Measurements from ENCODE around the gene DCDC1. TPM values are rescaled to one million over a fixed set of nuclear protein-coding genes. Genes with fewer than 3 reads are reported as not detected.

The DCDC1 gene
- total RNA-seq, 2 donors from 2014 or later, result not detected

DNA sequence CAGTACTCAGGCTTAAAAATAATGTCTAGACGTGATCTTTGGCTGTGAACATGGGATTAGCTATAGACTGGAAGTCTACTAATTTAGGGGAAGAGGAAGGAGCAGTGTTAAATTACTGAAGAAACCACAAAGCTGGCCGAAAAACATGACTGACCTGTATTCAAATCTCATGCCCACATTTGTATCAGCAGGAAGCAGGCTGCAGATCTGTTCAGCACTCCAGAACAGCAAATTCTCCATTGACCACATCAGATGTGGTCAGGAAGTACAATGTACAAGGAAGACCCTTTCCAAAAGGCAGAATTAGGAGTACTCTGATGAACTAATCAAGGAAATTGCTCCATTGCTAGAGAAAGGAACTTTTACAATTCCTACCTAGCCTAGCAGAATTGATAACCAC is 31.7 kb downstream of the DCDC1 start:
- TF ChIP-seq, protein P1, sequence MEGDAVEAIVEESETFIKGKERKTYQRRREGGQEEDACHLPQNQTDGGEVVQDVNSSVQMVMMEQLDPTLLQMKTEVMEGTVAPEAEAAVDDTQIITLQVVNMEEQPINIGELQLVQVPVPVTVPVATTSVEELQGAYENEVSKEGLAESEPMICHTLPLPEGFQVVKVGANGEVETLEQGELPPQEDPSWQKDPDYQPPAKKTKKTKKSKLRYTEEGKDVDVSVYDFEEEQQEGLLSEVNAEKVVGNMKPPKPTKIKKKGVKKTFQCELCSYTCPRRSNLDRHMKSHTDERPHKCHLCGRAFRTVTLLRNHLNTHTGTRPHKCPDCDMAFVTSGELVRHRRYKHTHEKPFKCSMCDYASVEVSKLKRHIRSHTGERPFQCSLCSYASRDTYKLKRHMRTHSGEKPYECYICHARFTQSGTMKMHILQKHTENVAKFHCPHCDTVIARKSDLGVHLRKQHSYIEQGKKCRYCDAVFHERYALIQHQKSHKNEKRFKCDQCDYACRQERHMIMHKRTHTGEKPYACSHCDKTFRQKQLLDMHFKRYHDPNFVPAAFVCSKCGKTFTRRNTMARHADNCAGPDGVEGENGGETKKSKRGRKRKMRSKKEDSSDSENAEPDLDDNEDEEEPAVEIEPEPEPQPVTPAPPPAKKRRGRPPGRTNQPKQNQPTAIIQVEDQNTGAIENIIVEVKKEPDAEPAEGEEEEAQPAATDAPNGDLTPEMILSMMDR (IDR thresholded peaks at IDR 0.05), result no peak
- H3K36me3 ChIP-seq, result no peaks in the 10 kb centered on the region

DNA sequence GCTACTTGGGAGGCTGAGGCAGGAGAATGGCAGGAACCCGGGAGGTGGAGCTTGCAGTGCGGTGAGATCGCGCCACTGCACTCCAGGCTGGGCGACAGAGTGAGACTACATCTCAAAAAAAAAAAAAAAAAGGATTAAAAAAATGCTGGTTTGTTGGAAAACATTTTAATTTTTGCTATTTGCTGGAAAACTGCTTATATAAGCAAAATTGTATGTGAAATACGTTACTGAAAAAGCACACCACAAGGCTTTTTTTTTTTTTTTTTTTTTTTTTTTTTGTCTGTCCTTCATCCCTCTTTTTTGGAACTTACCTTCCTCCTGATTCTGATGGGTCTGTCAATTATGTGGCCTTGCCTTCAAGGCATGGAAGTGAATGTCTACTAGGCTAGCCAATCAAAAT is 40.8 kb downstream of the DCDC1 start:
- no peak overlapping the region for H3K27ac ChIP-seq
- H3K9ac ChIP-seq (ENCODE audit: low read depth in 2 of 2, low read length in 2 of 2), result no peak overlapping the region
- intact Hi-C loops (cut with DNase I), result no loop called here
- no peaks in the 10 kb centered on the region for H3K9me3 ChIP-seq
- no peak overlapping the region for H3K4me3 ChIP-seq
- H3K4me1 ChIP-seq, result no peaks in the 10 kb centered on the region
- no peaks in the 10 kb centered on the region for H3K36me3 ChIP-seq
- TF ChIP-seq, protein P1 (IDR thresholded peaks at IDR 0.05), result no peak
- H3K27me3 ChIP-seq, result no peaks in the 10 kb centered on the region
- no peak for DNase-seq

More for the DNA sequence above, 31.7 kb downstream of the DCDC1 start:
- no peak overlapping the region for H3K9ac ChIP-seq (ENCODE audit: low read depth in 2 of 2, low read length in 2 of 2)
- no peaks in the 10 kb centered on the region for H3K9me3 ChIP-seq
- H3K4me1 ChIP-seq, result no peaks in the 10 kb centered on the region
- no peak for DNase-seq
- no peak overlapping the region for H3K27ac ChIP-seq
- no peaks in the 10 kb centered on the region for H3K27me3 ChIP-seq
- H3K4me3 ChIP-seq, result no peak overlapping the region
- intact Hi-C loops (cut with DNase I), result no loop called here

DNA sequence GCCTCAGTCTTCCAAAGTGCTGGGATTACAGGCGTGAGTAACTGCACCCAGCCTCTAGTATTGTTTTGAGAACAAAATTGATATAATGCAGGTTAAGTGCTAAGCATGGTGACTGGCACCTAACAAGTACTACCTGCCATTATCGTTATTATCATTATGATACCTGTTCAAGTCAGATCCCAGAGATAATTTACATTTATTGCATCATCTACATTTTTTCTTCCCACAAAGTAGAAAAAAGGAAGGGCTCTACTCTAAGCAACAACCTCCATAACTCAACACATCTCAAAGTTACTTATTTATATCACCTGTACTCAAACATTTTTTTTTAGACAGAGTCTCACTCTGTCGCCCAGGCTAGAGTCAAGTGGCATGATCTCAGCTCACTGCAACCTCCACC is 42.1 kb downstream of the DCDC1 start:
- no peak overlapping the region for H3K4me3 ChIP-seq
- DNase-seq, result no peak
- no peaks in the 10 kb centered on the region for H3K36me3 ChIP-seq
- no peaks in the 10 kb centered on the region for H3K9me3 ChIP-seq
- TF ChIP-seq, protein P1 (IDR thresholded peaks at IDR 0.05), result no peak
- intact Hi-C loops (cut with DNase I), result no loop called here
- no peaks in the 10 kb centered on the region for H3K27me3 ChIP-seq
- no peak overlapping the region for H3K9ac ChIP-seq (ENCODE audit: low read depth in 2 of 2, low read length in 2 of 2)
- H3K27ac ChIP-seq, result no peak overlapping the region
- no peaks in the 10 kb centered on the region for H3K4me1 ChIP-seq

DNA sequence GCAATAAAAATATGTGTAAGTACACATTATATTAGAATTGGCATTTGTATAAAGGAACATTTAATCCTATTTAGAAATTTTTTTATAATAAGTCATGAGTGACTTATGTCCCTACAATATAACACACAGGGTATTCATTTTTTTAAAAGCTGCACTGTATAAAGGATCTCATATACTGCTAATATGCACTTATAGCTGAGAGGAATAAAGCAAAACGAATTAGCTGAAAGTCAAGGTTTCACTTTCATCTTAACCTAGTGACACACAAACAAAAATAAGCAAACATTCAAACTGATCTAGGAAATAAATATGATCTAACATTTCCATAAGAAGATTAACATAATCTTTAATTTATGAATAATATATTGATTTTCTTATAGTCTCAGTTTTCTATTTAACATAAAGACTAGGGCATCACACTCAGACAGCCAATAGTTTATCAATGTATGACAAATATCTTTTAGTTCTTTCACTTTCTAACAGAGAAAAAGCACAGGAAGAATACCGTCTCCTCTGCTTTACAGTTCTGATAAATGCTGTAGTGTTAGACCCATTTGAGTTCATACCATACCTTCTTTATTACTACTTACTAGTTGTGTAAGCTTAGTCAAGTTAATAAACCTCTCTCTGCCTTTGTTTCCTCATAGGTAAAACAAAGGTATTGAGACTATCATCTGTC is 42.9 kb downstream of the DCDC1 start:
- Histone ChIP-seq H3K9ac (ENCODE audit: low read depth in 2 of 2, low read length in 2 of 2) (no peak overlapping the region), H3K27ac (no peak overlapping the region), H3K4me3 (no peak overlapping the region), H3K36me3 (no peaks in the 10 kb centered on the region), H3K27me3 (no peaks in the 10 kb centered on the region), H3K4me1 (no peaks in the 10 kb centered on the region), H3K9me3 (no peaks in the 10 kb centered on the region)
- DNase-seq, result no peak
- TF ChIP-seq, protein P1 (IDR thresholded peaks at IDR 0.05), result no peak
- intact Hi-C loops (cut with DNase I), result no loop called here

DNA sequence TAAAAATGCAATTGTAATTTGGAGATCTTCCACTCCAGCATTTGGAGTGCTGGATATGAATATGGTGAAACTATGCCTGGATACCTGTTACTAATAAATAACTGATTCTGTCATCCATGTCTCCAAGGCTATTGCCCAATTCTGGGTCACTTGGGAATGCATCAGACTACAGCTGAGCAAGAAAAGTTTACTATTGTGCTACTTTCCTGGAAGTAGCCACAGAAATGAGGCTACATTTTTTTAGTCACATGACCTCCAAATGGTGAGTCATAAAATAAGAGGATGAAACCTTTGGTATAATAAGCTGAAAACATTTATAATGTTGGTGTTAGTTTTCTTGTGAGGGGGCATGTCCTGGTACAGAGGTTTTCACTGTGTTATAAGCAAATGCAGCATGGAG is 44.4 kb downstream of the DCDC1 start:
- no peak for DNase-seq
- Histone ChIP-seq H3K9me3 (no peaks in the 10 kb centered on the region), H3K4me1 (no peaks in the 10 kb centered on the region), H3K27ac (no peak overlapping the region), H3K9ac (ENCODE audit: low read depth in 2 of 2, low read length in 2 of 2) (no peak overlapping the region), H3K27me3 (no peaks in the 10 kb centered on the region), H3K4me3 (no peak overlapping the region), H3K36me3 (no peaks in the 10 kb centered on the region)
- TF ChIP-seq, protein P1 (IDR thresholded peaks at IDR 0.05), result no peak
- intact Hi-C loops (cut with DNase I), result no loop called here
